HCT116 (cell line): ENCODE results near the gene VAV2. TPM values are rescaled to one million over a fixed set of nuclear protein-coding genes. Genes with fewer than 3 reads are reported as not detected.

ENCODE experiments used
- ATAC-seq: fragments of 200-7000 bp; cut with Tn5 transposase; 2 replicates; pipeline ENCODE4 v1.9.1; 2020; ENCODE audit warnings: mild to moderate bottlenecking, moderate library complexity
- BruUV-seq: library from RNA; stranded (reverse); fragments of 400-500 nt; replicated peaks from 2 replicates; lab custom pipeline; 2021; lab: Mats Ljungman, UMichigan
- CTCF ChIA-PET: fragments of 300-600 bp; sonication (Branson Sonifier 250); formaldehyde crosslinking; loops from one replicate; lab custom pipeline; 2021; ENCODE audit warnings: antibody characterized with exemption; lab: Charles Lee
- POLR2A ChIA-PET: fragments of 300-600, 350-600 bp; sonication (Branson Sonifier 250); formaldehyde crosslinking; loops from one replicate; lab custom pipeline; 2021; ENCODE audit warnings: antibody characterized with exemption; lab: Charles Lee
- RAD21 ChIA-PET, 2 experiments: fragments of 300-600 bp; sonication (Branson Sonifier 250); formaldehyde crosslinking; loops; one replicate each; lab custom pipeline; 2023; ENCODE audit warnings: low total read pairs in 2 of 2; ENCODE audit not compliant: uncharacterized antibody in 2 of 2, unreplicated experiment in 2 of 2, low non-redundant PET in 1 of 2; lab: Charles Lee
- DNase-seq: peaks from one replicate; pipeline ENCODE4 v3.0.0-alpha.2; 2010; ENCODE audit warnings: low read depth, low spot score
- H2AFZ ChIP-seq: fragments of 200-600 bp; shearing (Covaris generic), sonication (generic); 2 replicates; pipeline ENCODE4 v1.6.1; 2017; ENCODE audit warnings: low read depth, mixed run types, mixed read lengths, antibody characterized with exemption, low read length; ENCODE audit not compliant: poor library complexity, severe bottlenecking
- H3K27ac ChIP-seq: 2 replicates; pipeline ENCODE4 v1.5.1; 2012; ENCODE audit warnings: low read depth, low read length
- H3K27me3 ChIP-seq: fragments of 200-600 bp; sonication (generic); 2 replicates; pipeline ENCODE4 v1.6.1; 2016; ENCODE audit warnings: mixed run types, low read length, mixed read lengths; ENCODE audit not compliant: insufficient read depth
- H3K36me3 ChIP-seq, 2 experiments: fragments of 200-500 bp in 1 of 2; fragments of 200-600 bp in 1 of 2; sonication (Bioruptor generic) in 1 of 2; sonication (generic) in 1 of 2; 2 replicates each; pipeline versions ENCODE4 v1.5.1 to v1.6.1; 2014 to 2016; ENCODE audit warnings: low read length in 2 of 2, inconsistent platforms in 1 of 2, mixed read lengths in 1 of 2, mixed run types in 1 of 2; ENCODE audit not compliant: insufficient read depth in 2 of 2, control insufficient read depth in 1 of 2
- H3K4me1 ChIP-seq, 2 experiments: fragments of 200-600 bp in 1 of 2; sonication (generic) in 1 of 2; 2 replicates each; pipeline versions ENCODE4 v1.5.1 to v1.6.1; 2012 to 2017; ENCODE audit warnings: low read length in 2 of 2, inconsistent platforms in 1 of 2, mild to moderate bottlenecking in 1 of 2, mixed read lengths in 1 of 2, mixed run types in 1 of 2, moderate library complexity in 1 of 2; ENCODE audit not compliant: insufficient read depth in 2 of 2, control insufficient read depth in 1 of 2
- H3K4me2 ChIP-seq: fragments of 200-600 bp; sonication (generic); 2 replicates; pipeline ENCODE4 v1.6.1; 2017; ENCODE audit warnings: mixed run types, low read length, mixed read lengths
- H3K4me3 ChIP-seq, 2 experiments: fragments of 200-600 bp in 1 of 2; sonication (generic) in 1 of 2; replicated peaks in 1 of 2; 2 replicates each; pipeline ENCODE4 v1.5.1; 2011 to 2016; ENCODE audit warnings: low read length in 2 of 2, control low read depth in 1 of 2, low read depth in 1 of 2, mild to moderate bottlenecking in 1 of 2, mixed read lengths in 1 of 2, mixed run types in 1 of 2
- H3K79me2 ChIP-seq: fragments of 200-600 bp; sonication (generic); 2 replicates; pipeline ENCODE4 v1.6.1; 2017; ENCODE audit warnings: mild to moderate bottlenecking, mixed run types, low read length, moderate library complexity, mixed read lengths; ENCODE audit not compliant: insufficient read depth
- H3K9ac ChIP-seq: fragments of 200-600 bp; sonication (generic); 2 replicates; pipeline ENCODE4 v1.6.1; 2016; ENCODE audit warnings: low read length, mixed read lengths
- H3K9me2 ChIP-seq: fragments of 200-600 bp; sonication (generic), shearing (Covaris generic); 2 replicates; pipeline ENCODE4 v1.6.1; 2017; ENCODE audit warnings: mixed run types, mild to moderate bottlenecking, moderate library complexity; ENCODE audit not compliant: insufficient read depth
- H3K9me3 ChIP-seq, 2 experiments: fragments of 200-500 bp in 1 of 2; fragments of 200-600 bp in 1 of 2; sonication (Bioruptor generic) in 1 of 2; sonication (generic) in 1 of 2; 2 replicates each; pipeline ENCODE4 v1.6.1; 2014 to 2017; ENCODE audit warnings: low read length in 2 of 2, mixed read lengths in 2 of 2, inconsistent platforms in 1 of 2, low read depth in 1 of 2, mild to moderate bottlenecking in 1 of 2, mixed run types in 1 of 2, moderate library complexity in 1 of 2; ENCODE audit not compliant: control insufficient read depth in 1 of 2, insufficient read depth in 1 of 2
- H4K20me1 ChIP-seq: fragments of 200-600 bp; sonication (generic), shearing (Covaris generic); 2 replicates; pipeline ENCODE4 v1.6.1; 2017; ENCODE audit warnings: mixed run types, mild to moderate bottlenecking, moderate library complexity; ENCODE audit not compliant: insufficient read depth
- CEBPB ChIP-seq: IDR thresholded peaks from 2 replicates; pipeline ENCODE4 v1.6.1; 2012; ENCODE audit warnings: low read depth
- FOSL1 ChIP-seq: IDR thresholded peaks from 2 replicates; pipeline ENCODE4 v1.6.1; 2012; ENCODE audit warnings: low read depth
- POLR2AphosphoS5 ChIP-seq: IDR thresholded peaks from 2 replicates; pipeline ENCODE4 v1.6.1; 2011; ENCODE audit warnings: mild to moderate bottlenecking, low read depth, low read length, moderate library complexity
- REST ChIP-seq: IDR thresholded peaks from 2 replicates; pipeline ENCODE4 v1.6.1; 2012; ENCODE audit warnings: low read depth
- intact Hi-C: fragments of 100-400 bp; cut with micrococcal nuclease; formaldehyde crosslinking; loops from 2 replicates; pipeline ENCODE4 v1.10.0; 2022
- total RNA-seq: library from RNA; stranded (reverse); gene quantifications from one replicate; pipeline ENCODE4 v1.2.1, GENCODE V29; 2021; ENCODE audit not compliant: unreplicated experiment

The VAV2 gene
- total RNA-seq, 1 experiment from 2014 or later = 33.2 TPM

GRCh38 chr9:133843250-133843649 lies 148.9 kb downstream of the VAV2 start (continued):
- TF ChIP-seq FOSL1 = no peak
- TF ChIP-seq REST = no peak
- TF ChIP-seq, all 23 proteins: peak for 0

- H3K36me3 ChIP-seq = no peaks in the 10 kb centered on the region
- H3K27ac ChIP-seq = no peak overlapping the region
- CTCF ChIA-PET = no interaction called here
- no peak overlapping the region for H2AFZ ChIP-seq
- peaks cover 5% of the 10 kb centered on the region; the same call in 1 of the 2 replicates for H3K79me2 ChIP-seq
- H3K4me3 ChIP-seq = no peak overlapping the region
- DNase-seq = no peak
- no peak for ATAC-seq
- no peaks in the 10 kb centered on the region; a peak in 1 of 4 replicates for H3K4me1 ChIP-seq
- TF ChIP-seq POLR2AphosphoS5 = no peak
- TF ChIP-seq CEBPB = no peak
- TF ChIP-seq, all 23 proteins: peak for 0
- no TSS peak for BruUV-seq
- ChIA-PET RAD21 (no interaction called here), POLR2A (no interaction called here)
- no peaks in the 10 kb centered on the region for H4K20me1 ChIP-seq
- no peaks in the 10 kb centered on the region for H3K9me2 ChIP-seq
- intact Hi-C loops = no loop called here
- no peaks in the 10 kb centered on the region for H3K27me3 ChIP-seq
- H3K4me2 ChIP-seq = no peak overlapping the region
- H3K9me3 ChIP-seq = no peaks in the 10 kb centered on the region
- no peak overlapping the region for H3K9ac ChIP-seq
Measured at GRCh38 chr9:133842721-133843227, 149.3 kb downstream of the VAV2 start.
